Inferior parietal cortex (tissue), 1 donor: ENCODE measurements around the gene BICRA.

Source experiments
- DNase-seq: peaks from one replicate; pipeline ENCODE4 v3.0.0-alpha.2; 2016; ENCODE audit errors: extremely low spot score

The BICRA gene

GRCh38 chr19:47601180-47601904 is 7.6 kb upstream of the BICRA start:
- DNase-seq = no peak

GRCh38 chr19:47603706-47604565 is 5.0 kb upstream of the BICRA start:
- no peak for DNase-seq

DNA sequence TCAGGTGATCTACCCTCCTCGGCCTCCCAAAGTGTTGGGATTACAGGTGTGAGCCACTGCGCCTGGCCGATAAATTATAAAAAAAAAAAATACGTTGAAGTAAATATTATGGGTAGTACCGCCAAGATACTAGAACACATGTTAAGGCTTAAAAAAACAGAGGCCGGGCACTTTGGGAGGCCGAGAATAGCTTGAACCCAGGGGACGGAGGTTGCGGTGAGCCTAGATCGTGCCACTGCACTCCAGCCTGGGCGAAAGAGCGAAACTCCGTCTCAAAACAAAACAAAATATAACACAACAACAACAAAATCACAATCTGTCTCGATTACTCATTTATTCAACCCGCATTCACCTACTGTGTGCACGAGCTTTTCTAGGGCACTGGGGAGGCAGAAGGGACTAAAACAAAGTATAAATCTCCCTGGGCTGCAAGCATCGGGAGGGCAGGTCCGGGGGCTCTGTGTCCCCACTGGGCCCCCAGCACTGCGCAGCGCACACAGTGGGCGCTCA is 1.3 kb upstream of the BICRA start:
- no peak for DNase-seq

GRCh38 chr19:47608074-47608918 is 638 bp upstream of the BICRA start:
- DNase-seq = peak; percentile 92

DNA sequence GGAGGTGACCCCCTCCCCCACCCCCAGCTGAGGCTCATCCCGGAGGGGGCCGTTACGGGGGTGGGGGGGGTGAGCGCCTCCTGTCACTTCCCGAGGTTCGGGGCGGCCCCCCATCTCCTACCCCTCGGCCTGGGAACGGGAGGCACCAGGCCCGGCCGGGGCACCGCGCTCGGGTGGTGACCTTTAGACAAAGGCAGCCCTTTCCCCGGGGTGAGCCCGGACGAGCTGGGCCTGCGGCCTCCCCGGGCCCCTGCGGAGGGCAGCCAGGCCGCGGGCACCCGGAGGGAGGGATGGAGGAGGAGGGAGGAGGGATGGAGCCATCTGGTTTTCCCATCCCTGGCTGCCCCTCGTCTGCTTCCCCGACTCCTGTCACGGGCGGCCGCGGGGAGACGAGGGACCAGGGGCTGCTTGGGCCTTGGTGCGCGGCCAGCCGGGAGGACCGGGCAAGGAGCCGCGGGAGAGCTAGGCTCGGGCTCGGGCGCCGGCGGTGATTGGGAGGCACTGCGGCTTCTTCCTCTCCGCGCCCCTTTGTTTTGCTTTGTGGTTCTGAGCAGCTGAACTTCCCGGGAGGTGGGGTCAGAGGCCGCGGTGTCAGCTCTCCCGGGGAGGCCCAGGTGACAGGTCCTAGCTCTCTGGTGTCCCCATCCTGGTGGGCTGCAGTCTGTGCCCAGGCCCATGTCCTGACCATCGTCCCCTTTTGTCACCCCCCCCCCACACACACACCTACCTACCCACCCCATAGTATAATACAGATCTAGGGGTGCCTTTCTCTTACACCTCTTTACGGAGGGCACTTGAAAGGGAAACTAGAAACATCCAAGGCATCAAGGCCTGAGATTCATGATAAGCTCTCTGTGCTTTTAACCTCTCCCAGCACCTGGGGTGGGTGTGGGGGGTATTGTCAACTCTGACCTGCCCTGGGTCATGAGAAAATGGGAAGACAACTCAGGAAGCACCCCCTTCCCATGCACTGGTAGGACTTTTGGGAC is 1.3 kb downstream of the BICRA start:
- peak; percentile 29 for DNase-seq

DNA sequence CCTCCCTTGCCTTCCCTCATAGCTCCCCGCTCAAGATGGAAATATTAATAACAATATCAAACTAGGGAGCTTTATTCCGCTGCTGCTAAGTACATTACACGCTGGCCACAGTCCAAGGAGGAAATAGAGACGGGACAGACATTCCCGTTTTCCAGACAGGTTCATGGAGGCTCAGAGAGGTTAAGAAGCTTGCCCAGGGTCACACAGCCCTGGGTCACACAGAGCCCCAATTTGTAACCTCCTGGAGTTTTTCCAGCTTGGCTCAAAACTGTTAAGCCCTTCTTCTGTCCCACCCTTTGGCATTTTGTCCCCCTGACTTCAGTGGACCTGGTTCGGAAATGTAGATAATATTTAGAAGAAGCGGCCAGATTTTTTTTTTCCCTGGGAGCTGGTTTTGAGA is 2.0 kb downstream of the BICRA start:
- DNase-seq = no peak

DNA sequence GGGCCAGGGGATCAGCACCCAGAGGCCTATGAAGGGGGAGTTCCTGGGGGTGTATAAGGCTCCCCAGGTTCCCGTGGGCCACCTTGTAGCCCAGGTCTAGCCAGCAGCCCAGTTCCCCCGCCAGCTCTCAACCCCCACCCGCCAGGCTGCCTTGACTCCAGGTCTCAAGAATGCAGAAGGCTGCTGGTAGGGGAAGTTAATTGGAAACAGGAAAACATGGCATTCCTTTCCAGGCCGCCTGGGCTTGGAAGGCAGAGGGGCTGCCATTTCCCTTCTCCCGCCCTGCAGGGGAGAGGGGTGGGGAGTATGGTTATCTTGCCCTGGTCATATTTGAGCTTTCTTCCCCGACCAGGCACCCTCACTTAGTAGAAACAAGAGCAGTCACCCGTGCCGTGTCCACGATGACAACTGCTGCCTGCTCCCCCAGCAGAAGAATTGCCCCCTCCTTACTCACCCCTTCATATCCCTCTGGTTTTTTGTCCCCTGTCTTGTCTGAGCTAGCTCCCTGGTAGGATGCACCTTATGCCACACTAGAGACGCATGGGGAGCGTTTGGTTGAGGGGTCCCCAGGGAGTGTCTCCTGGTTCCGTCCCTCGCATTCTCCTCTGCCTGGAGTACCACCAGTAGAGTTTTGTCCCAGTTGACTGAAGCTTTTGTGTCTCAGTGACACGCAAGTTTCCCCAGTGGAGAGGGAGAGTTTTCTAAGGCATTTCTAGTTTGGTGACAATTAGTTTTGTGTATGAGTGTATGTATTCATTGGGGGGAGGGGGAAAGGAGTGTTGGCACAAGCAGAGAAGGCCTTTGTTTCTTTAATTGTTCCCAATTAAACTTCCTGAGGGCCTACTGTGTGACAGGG is 4.5 kb downstream of the BICRA start:
- peak; percentile 22 for DNase-seq

- no peak for DNase-seq
Observed at GRCh38 chr19:47614021-47614295, 5.0 kb downstream of the BICRA start.

GRCh38 chr19:47614559-47614958 is 5.6 kb downstream of the BICRA start:
- DNase-seq = no peak

GRCh38 chr19:47615230-47615629 is 6.3 kb downstream of the BICRA start:
- no peak for DNase-seq

GRCh38 chr19:47615714-47616113 is 6.8 kb downstream of the BICRA start:
- DNase-seq = peak; percentile 83

GRCh38 chr19:47618771-47619170 is 9.8 kb downstream of the BICRA start:
- no peak for DNase-seq

DNA sequence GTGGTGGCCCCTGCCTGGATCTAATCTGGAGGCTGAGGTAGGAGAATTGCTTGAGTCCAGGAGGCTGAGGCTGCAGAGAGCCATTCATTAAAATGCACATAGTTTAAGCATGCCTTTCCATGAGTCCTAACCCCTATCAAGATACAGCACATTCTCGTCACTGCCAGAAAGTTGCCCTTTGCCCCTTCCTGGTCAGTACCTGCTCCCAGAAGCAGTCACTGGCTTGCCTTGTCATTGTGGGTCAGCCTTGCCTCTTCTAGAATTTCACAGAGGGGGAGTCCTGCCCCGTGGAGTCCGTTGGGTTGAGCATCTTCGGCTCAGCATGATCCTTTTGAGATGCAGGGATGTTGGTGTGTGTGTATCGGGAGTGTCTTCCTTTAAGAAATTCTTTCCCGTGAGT is 10.8 kb downstream of the BICRA start:
- DNase-seq = no peak

DNA sequence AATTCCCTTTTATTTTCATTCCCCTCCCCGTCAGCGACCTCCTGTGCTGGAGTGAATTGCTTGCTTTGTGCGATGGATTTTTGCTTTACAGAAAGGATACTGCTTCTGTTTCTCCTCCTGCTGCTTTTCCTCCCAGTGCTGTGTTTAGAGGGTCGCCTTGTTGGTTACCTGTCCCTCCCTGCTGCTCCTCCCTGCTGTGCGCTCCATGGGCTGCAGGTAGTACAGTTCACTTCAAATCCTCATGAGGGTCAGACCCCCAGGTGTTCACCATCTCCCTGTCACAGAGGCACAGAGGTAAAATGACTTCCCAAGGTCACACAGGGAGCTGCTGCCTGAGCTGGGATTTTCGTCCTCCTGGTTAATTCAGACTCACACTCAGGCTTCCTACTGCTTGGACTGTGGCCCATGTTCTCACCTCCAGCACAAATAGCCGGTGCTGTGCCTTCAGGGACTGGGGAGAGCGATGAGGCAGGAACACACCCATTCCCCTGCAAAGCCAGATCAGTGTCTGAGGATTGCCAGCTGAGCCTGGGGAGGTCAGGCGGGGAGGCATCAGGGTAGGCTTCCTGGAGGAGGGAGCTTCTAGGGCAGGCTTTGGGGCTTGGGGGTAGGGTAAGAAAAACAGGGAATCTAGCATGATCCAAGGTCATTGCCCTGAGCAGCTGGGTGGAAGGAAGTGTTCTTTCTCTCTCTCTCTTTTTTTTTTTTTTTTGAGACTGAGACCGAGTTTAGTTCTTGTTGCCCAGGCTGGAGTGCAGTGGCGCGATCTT is 14.4 kb downstream of the BICRA start:
- DNase-seq = no peak

GRCh38 chr19:47623921-47624391 is 15.0 kb downstream of the BICRA start:
- no peak for DNase-seq

GRCh38 chr19:47625650-47626049 is 16.7 kb downstream of the BICRA start:
- DNase-seq = no peak

DNA sequence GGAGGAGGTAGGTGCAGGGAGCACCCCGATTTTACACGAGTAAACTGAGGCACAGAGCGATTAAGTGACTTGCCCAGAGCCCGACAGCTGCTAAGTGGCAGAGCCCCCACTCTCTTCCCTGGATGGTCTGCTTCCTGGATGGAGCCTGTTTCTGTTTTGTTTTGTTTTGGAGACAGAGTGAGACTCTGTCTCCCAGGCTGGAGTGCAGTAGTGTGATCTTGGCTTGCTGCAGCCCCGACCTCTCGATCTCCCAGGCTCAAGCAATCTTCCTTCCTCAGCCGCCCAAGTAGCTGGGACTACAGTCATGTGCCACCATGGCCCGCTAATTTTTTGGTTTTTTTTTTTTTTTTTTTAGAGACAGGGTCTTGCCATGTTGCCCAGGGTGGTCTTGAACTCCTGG is 17.3 kb downstream of the BICRA start:
- DNase-seq = no peak

DNA sequence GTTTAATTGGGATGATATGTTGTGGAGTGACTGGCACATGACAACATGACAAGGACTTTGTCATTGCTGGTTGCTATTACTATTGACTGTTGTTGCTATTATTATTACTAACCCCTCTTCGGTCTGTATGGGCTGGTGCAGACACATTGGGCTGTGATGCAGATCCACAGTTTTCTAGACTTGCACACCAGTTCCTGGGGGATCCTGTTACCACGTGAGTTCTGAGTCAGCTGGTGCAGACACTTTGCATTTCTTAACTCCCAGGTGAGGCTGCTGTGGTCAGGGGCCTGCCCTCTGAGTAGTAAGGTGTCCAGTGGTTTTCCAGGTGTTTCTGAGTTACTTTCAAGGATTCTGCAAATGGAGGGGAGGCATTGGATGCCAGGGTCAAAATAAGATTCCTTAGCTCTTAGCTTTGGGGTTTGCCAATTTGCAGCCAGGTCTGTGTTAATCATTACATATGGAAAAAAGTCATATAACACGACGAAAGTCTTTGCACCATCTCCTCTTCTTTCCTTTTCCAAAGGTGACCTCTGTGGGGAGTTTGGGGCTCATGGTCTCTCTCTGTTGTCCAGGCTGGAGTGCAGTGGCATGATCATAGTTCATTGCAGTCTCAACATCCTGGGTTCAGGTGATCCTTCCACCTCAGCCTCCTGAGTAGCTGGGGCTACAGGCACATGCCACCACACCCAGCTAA is 19.3 kb downstream of the BICRA start:
- DNase-seq = no peak

DNA sequence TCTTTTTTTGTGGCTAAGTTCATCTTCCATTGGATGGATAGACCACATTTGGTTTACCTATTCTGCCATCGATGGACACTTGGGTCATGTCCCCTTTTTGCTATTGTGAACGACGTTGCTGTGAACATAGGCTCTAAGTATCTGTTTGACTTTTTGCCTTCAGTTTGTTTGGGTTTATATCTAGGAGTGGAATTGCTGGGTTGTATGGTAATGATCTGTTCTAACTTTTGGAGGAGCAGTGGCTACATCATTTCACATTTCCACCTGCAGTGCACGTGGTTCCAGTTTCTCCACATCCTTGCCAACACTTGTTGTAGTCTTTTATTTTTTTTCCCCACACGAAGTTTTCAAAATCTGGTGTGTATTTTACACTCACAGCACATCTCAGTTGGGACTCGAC is 21.7 kb downstream of the BICRA start:
- DNase-seq = no peak
